Osteocyte (in vitro differentiated cells): ENCODE measurements around the gene ALDH1L2. TPM values are rescaled to one million over a fixed set of nuclear protein-coding genes. Genes with fewer than 3 reads are reported as not detected.
A peak's percentile ranks its signal among the peaks of the same experiment; 100 is the strongest.

Source experiments
- DNase-seq: peaks from one replicate; pipeline ENCODE4 v3.0.0; 2021; ENCODE audit warnings: mixed read lengths; ENCODE audit not compliant: unreplicated experiment; ENCODE audit errors: extremely low spot score
- H3K27ac Mint-ChIP-seq: one replicate; pipeline ENCODE4 v1.8.0; 2021; ENCODE audit warnings: mild to moderate bottlenecking, mixed read lengths; ENCODE audit not compliant: unreplicated experiment
- H3K27me3 Mint-ChIP-seq: one replicate; pipeline ENCODE4 v1.8.0; 2021; ENCODE audit warnings: mixed read lengths; ENCODE audit not compliant: unreplicated experiment
- H3K36me3 Mint-ChIP-seq: one replicate; pipeline ENCODE4 v1.8.0; 2021; ENCODE audit warnings: mixed read lengths; ENCODE audit not compliant: unreplicated experiment
- H3K4me1 Mint-ChIP-seq: one replicate; pipeline ENCODE4 v1.8.0; 2021; ENCODE audit warnings: mixed read lengths; ENCODE audit not compliant: unreplicated experiment
- H3K4me3 Mint-ChIP-seq: one replicate; pipeline ENCODE4 v1.8.0; 2021; ENCODE audit warnings: mild to moderate bottlenecking, moderate library complexity, mixed read lengths; ENCODE audit not compliant: unreplicated experiment
- H3K9me3 Mint-ChIP-seq: one replicate; pipeline ENCODE4 v1.8.0; 2021; ENCODE audit warnings: mixed read lengths; ENCODE audit not compliant: unreplicated experiment
- CTCF ChIP-seq: fragments of 200-600 bp; sonication (generic); IDR thresholded peaks from 2 replicates; pipeline ENCODE4 v1.5.0; 2021; ENCODE audit warnings: antibody characterized with exemption, mild to moderate bottlenecking, moderate library complexity
- total RNA-seq: library from RNA; stranded (reverse); gene quantifications from 2 replicates; pipeline ENCODE4 v1.2.1, GENCODE V29; 2021

ALDH1L2 gene
- total RNA-seq, 1 donor from 2014 or later: 85.5 TPM

GRCh38 chr12:105033851-105034250, 50.4 kb downstream of the ALDH1L2 start:
- no peaks in the 10 kb centered on the region for H3K4me1 Mint-ChIP-seq
- no peaks in the 10 kb centered on the region for H3K27me3 Mint-ChIP-seq
- no peaks in the 10 kb centered on the region for H3K9me3 Mint-ChIP-seq
- TF ChIP-seq CTCF: no peak
- H3K36me3 Mint-ChIP-seq: peaks cover 56% of the 10 kb centered on the region
- no peak for DNase-seq
- H3K27ac Mint-ChIP-seq: no peak overlapping the region
- H3K4me3 Mint-ChIP-seq: no peak overlapping the region

GRCh38 chr12:105032703-105033357, 51.4 kb downstream of the ALDH1L2 start:
- Mint-ChIP-seq H3K4me3 (no peak overlapping the region), H3K9me3 (no peaks in the 10 kb centered on the region), H3K4me1 (no peaks in the 10 kb centered on the region), H3K27me3 (no peaks in the 10 kb centered on the region), H3K36me3 (peaks cover 51% of the 10 kb centered on the region), H3K27ac (no peak overlapping the region)
- DNase-seq: no peak
- TF ChIP-seq CTCF: no peak

GRCh38 chr12:105030820-105031807, 53.1 kb downstream of the ALDH1L2 start:
- Mint-ChIP-seq H3K4me1 (peaks cover 17% of the 10 kb centered on the region), H3K36me3 (peaks cover 55% of the 10 kb centered on the region), H3K27me3 (no peaks in the 10 kb centered on the region), H3K27ac (no peak overlapping the region), H3K4me3 (no peak overlapping the region), H3K9me3 (no peaks in the 10 kb centered on the region)
- DNase-seq: no peak
- no peak for TF ChIP-seq CTCF

GRCh38 chr12:105026411-105026810, 57.8 kb downstream of the ALDH1L2 start:
- no peak for TF ChIP-seq CTCF
- no peaks in the 10 kb centered on the region for H3K9me3 Mint-ChIP-seq
- H3K4me3 Mint-ChIP-seq: no peak overlapping the region

GRCh38 chr12:105025890-105026289, 58.4 kb downstream of the ALDH1L2 start:
- H3K4me3 Mint-ChIP-seq: no peak overlapping the region
- H3K9me3 Mint-ChIP-seq: no peaks in the 10 kb centered on the region
- no peaks in the 10 kb centered on the region for H3K27me3 Mint-ChIP-seq
- peaks cover 50% of the 10 kb centered on the region for H3K36me3 Mint-ChIP-seq
- no peak for DNase-seq
- H3K4me1 Mint-ChIP-seq: peaks cover 29% of the 10 kb centered on the region
- H3K27ac Mint-ChIP-seq: peak overlapping the region; percentile 72
- TF ChIP-seq CTCF: no peak

More at GRCh38 chr12:105026411-105026810, 57.8 kb downstream of the ALDH1L2 start:
- Mint-ChIP-seq H3K27me3 (no peaks in the 10 kb centered on the region), H3K36me3 (peaks cover 52% of the 10 kb centered on the region), H3K4me1 (peaks cover 29% of the 10 kb centered on the region), H3K27ac (peak overlapping the region; percentile 72)
- no peak for DNase-seq
